ENCODE measurements around the gene SUB1. TPM values are rescaled to one million over a fixed set of nuclear protein-coding genes. Genes with fewer than 3 reads are reported as not detected.
"Not testable (repeated sequence)": the region's sequence is repeated elsewhere in the genome, so short reads cannot be mapped to it uniquely, and the experiment has no call there.

Gene SUB1
- total RNA-seq, 4 donors from 2014 or later: 59.6 to 280 (median 134) TPM

DNA sequence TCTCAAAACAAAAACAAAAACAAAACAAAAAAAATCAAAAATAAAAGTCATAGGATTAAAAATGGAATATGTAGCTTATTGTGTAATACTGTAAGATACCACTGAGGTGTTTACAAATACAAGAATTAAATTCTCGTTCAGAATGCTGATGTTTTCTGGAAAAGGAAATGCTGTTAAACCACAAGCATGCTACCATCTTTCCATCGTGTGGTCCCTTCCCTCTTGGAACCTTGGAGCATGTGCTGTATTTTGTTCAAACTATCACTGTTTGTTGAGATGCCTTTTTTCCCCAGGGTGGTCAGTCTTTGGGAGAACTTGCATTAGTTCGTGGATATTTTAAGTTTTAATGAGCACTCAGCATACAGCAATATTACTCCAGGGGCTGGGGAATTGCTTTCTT, 39.7 kb downstream of the SUB1 start:
- Histone ChIP-seq H3K9me3 (no peaks in the 10 kb centered on the region), H3K4me3 (no peak overlapping the region), H3K36me3 (no peaks in the 10 kb centered on the region), H3K4me1 (peaks cover 0 to 8% (median 0%) of the 10 kb centered on the region in 3 donors), H3K27ac (no peak overlapping the region), H3K27me3 (no peaks in the 10 kb centered on the region)
- WGBS, 2 donors: 55 to 67% methylated on average over 3 of the region's 3 CpGs
- intact Hi-C loops (cut with DNase I): no loop called here
- DNase-seq: no peak
- TF ChIP-seq, protein P1, sequence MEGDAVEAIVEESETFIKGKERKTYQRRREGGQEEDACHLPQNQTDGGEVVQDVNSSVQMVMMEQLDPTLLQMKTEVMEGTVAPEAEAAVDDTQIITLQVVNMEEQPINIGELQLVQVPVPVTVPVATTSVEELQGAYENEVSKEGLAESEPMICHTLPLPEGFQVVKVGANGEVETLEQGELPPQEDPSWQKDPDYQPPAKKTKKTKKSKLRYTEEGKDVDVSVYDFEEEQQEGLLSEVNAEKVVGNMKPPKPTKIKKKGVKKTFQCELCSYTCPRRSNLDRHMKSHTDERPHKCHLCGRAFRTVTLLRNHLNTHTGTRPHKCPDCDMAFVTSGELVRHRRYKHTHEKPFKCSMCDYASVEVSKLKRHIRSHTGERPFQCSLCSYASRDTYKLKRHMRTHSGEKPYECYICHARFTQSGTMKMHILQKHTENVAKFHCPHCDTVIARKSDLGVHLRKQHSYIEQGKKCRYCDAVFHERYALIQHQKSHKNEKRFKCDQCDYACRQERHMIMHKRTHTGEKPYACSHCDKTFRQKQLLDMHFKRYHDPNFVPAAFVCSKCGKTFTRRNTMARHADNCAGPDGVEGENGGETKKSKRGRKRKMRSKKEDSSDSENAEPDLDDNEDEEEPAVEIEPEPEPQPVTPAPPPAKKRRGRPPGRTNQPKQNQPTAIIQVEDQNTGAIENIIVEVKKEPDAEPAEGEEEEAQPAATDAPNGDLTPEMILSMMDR (IDR thresholded peaks at IDR 0.05): no peak
- TF ChIP-seq POLR2A (IDR thresholded peaks at IDR 0.05): no peak

DNA sequence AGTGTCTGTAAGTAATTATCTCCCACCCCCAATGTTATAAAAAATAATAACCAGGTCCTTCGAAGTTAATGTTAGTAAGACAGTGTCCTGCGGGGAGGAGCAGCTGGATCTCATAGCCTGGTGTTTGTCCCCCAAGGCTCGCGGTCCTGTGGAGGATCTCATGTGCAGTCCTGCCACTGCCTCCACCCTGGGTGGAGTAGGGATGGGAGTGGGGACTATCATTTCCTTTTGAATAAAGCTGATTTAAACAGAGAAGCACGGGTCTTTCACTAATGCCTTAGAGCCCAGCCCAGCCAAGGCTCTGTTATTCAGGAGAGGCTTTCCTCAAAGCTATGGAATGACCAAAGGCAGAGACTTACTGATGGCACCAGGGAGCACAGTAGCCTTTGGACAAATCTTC, 40.2 kb downstream of the SUB1 start:
- DNase-seq: no peak
- intact Hi-C loops (cut with DNase I): no loop called here
- 69 to 78% methylated on average over 3 to 4 of the region's 5 CpGs for WGBS, 2 donors
- TF ChIP-seq POLR2A (IDR thresholded peaks at IDR 0.05): no peak
- TF ChIP-seq, protein P1 (IDR thresholded peaks at IDR 0.05): no peak
- H3K36me3 ChIP-seq: no peaks in the 10 kb centered on the region
- H3K4me3 ChIP-seq: no peak overlapping the region
- no peaks in the 10 kb centered on the region for H3K27me3 ChIP-seq
- no peak overlapping the region for H3K27ac ChIP-seq
- peaks cover 0 to 8% (median 0%) of the 10 kb centered on the region in 3 donors for H3K4me1 ChIP-seq
- H3K9me3 ChIP-seq: no peaks in the 10 kb centered on the region

DNA sequence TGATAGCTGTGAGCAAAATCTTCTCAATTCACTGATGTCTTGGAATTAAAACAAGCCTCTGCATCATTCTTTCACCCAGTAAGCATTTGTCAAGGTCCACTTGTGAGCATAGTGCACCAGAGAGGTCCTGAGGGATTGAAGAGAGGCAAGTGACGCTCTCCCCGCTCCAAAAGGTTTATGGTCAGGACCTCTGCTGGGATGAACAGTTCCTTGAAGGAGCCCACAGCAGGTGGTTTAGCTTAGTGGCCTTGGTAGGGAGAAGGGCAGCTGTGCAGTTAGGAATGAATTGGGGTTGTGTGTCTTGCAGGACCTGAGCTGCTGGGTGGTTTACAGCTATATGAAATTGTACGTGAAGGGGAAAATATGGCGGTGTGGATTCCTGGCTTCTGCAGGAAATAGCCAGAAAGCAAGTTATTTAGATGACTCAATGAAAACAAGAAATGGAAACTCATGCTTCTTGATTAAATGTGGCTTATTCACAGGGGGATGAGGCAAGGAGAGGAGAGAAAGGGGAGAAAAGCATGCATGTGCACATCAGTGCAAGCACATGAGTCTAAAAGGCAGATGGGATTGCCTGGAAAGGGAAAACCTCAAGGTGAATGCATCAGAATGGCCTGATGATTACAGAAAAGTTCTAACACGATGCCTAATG, 42.0 kb downstream of the SUB1 start:
- intact Hi-C loops (cut with DNase I): no loop called here
- Histone ChIP-seq H3K4me1 (peaks cover 0 to 8% (median 0%) of the 10 kb centered on the region in 3 donors), H3K27ac (no peak overlapping the region), H3K27me3 (no peaks in the 10 kb centered on the region), H3K9me3 (no peaks in the 10 kb centered on the region), H3K36me3 (no peaks in the 10 kb centered on the region), H3K4me3 (no peak overlapping the region)
- no peak for DNase-seq
- 95 to 97% methylated on average over 4 to 5 of the region's 5 CpGs for WGBS, 2 donors
- TF ChIP-seq POLR2A (IDR thresholded peaks at IDR 0.05): no peak
- TF ChIP-seq, protein P1 (IDR thresholded peaks at IDR 0.05): no peak

DNA sequence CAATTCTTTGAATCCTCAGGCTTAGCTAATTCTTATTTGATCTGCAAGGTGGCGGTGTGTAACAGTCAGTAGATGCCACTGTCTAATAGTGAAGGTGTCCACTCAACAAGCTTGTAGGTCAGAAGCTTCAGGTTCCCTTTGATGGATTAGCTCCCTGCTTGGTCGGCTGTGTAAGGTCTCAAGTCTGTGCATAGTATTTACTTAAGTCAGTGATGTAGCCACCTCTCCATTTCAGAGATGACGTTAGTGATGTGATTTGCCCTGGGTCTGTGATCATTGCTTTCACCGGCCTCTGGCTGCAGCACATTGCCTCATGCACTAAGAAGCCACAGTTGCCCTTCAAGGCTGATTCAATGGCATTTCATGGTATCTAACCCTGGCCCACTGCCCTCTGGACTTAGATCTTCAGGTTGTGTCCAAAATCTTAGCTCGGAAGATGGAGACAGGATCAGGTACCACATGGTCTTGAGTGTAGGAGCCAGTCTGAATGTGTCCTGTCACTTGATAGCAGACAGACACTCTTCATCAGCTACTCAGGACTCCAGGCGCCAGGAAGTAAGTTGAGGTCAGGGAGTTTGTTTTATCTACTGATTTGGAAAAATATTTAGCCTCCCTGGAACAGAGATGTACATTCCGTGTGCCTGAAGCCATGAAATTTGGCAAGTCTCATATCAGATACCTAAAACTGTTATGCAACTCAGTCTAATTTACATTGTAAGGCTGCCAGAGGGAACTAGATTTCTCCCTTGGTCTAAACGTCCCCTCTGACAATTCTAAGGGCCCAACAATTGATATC, 42.9 kb downstream of the SUB1 start:
- H3K4me3 ChIP-seq: no peak overlapping the region
- no peaks in the 10 kb centered on the region for H3K36me3 ChIP-seq
- no peaks in the 10 kb centered on the region for H3K27me3 ChIP-seq
- 43 to 62% methylated on average over 7 to 8 of the region's 8 CpGs for WGBS, 2 donors
- no peaks in the 10 kb centered on the region for H3K9me3 ChIP-seq
- TF ChIP-seq POLR2A (IDR thresholded peaks at IDR 0.05): no peak
- TF ChIP-seq, protein P1 (IDR thresholded peaks at IDR 0.05): no peak
- intact Hi-C loops (cut with DNase I): no loop called here
- H3K27ac ChIP-seq: no peak overlapping the region
- H3K4me1 ChIP-seq: peaks cover 0 to 8% (median 0%) of the 10 kb centered on the region in 3 donors
- no peak for DNase-seq

DNA sequence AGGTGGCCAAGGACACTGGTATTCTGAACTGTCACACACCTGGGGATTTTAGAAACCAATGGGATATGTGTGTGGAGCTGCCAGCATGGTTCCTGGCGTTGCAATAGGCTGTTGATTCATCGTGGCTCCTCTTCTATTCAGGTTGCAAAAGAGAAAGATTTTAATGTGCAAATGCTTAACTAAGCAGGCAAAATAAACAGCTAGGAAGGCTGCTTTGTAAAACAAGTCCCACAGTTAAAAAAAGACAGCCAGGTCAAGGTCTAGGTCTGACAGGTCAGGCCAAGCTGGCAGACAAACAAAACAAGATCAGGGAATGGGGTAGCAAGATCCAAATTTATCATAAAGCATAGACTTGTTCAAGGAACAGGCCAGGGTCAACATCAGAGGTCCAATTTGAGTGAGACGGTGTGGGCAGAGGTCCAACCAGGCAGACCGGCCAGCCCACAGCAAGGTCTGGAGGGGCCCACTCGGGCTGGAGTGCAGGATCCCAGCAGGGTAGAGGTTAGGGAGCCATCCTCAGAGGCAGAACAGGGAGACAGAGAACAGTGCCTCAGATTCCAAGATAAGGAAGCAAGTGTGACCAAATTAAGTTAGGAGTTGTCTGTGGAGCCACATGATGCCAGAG, 45.6 kb downstream of the SUB1 start:
- no peak for DNase-seq

DNA sequence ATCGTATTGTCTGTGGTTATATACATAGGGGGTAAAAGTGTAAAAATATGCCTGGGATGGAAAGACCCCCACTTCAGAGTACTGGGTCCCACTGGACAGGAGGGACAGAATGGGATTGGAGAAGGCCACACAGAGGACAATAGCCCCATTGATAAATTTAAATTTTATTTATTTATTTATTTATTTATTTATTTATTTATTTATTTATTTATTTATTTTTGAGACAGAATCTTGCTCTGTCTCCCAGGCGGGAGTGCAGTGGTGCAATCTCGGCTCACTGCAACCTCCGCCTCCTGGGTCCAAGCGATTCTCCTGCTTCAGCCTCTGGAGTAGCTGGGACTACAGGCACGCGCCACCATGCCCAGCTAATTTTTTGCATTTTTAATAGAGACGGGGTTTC, 47.7 kb downstream of the SUB1 start:
- H3K27me3 ChIP-seq; H3K27ac ChIP-seq; DNase-seq; intact Hi-C loops (cut with DNase I); H3K4me3 ChIP-seq; H3K4me1 ChIP-seq; H3K36me3 ChIP-seq; H3K9me3 ChIP-seq: not testable (repeated sequence)
- WGBS, 2 donors: 93 to 94% methylated on average over 8 of the region's 8 CpGs

More for the DNA sequence above, 45.6 kb downstream of the SUB1 start:
- 50 to 78% methylated on average over 5 of the region's 5 CpGs for WGBS, 2 donors
- H3K9me3 ChIP-seq: no peaks in the 10 kb centered on the region
- no peak overlapping the region for H3K4me3 ChIP-seq
- no peaks in the 10 kb centered on the region for H3K27me3 ChIP-seq
- H3K27ac ChIP-seq: no peak overlapping the region
- TF ChIP-seq, protein P1 (IDR thresholded peaks at IDR 0.05): no peak
- no peak for TF ChIP-seq POLR2A (IDR thresholded peaks at IDR 0.05)
- no peaks in the 10 kb centered on the region for H3K36me3 ChIP-seq
- peaks cover 0 to 8% (median 0%) of the 10 kb centered on the region in 3 donors for H3K4me1 ChIP-seq
- intact Hi-C loops (cut with DNase I): no loop called here
